Lower lobe of right lung (tissue), 2 donors: ENCODE measurements around the gene PRRG1. TPM values are rescaled to one million over a fixed set of nuclear protein-coding genes. Genes with fewer than 3 reads are reported as not detected.

ENCODE experiments used
- ATAC-seq, 2 donors: fragments of 200-7000 bp; cut with Tn5 transposase; one replicate each; pipeline ENCODE4 v1.9.1; 2020 to 2022; ENCODE audit warnings: mild to moderate bottlenecking in 2 of 2, moderate library complexity in 2 of 2
- DNase-seq: peaks from one replicate; pipeline ENCODE4 v3.0.0-alpha.2; 2020
- H3K27ac ChIP-seq: fragments of 200-600 bp; one replicate; pipeline ENCODE4 v1.8.0; 2022
- H3K27me3 ChIP-seq: fragments of 200-600 bp; one replicate; pipeline ENCODE4 v1.8.0; 2022; ENCODE audit warnings: low read depth
- H3K36me3 ChIP-seq: fragments of 200-600 bp; one replicate; pipeline ENCODE4 v1.8.0; 2022; ENCODE audit warnings: mild to moderate bottlenecking
- H3K4me1 ChIP-seq: fragments of 200-600 bp; one replicate; pipeline ENCODE4 v1.8.0; 2022
- H3K4me3 ChIP-seq: fragments of 200-600 bp; one replicate; pipeline ENCODE4 v1.8.0; 2022; ENCODE audit warnings: mild to moderate bottlenecking
- H3K9me3 ChIP-seq: fragments of 200-600 bp; one replicate; pipeline ENCODE4 v1.8.0; 2022
- intact Hi-C: fragments of 100-400 bp; cut with DNase I; formaldehyde crosslinking; loops from one replicate; pipeline ENCODE4 v1.11.0; 2022
- total RNA-seq: library from RNA; stranded (reverse); fragmentation: NEBNext Ultra II Directional; extraction: Animal tissue kit (Norgen Biotek cat#: 25700); gene quantifications from one replicate; pipeline ENCODE4 v1.2.1, GENCODE V29; 2021
- TF ChIP-seq, protein P1 (sequence below): fragments of 200-600 bp; IDR thresholded peaks from one replicate; pipeline ENCODE4 v1.8.0; 2022; ENCODE audit warnings: antibody characterized with exemption, mild to moderate bottlenecking
- donor health status: DM: no; HTN: yes; CAD: no; lungs with severe emphysema.

The PRRG1 gene
- total RNA-seq, 1 donor from 2014 or later, result 16.2 TPM

- Histone ChIP-seq H3K27ac (no peak overlapping the region), H3K4me1 (no peaks in the 10 kb centered on the region), H3K27me3 (no peaks in the 10 kb centered on the region), H3K36me3 (no peaks in the 10 kb centered on the region), H3K4me3 (no peak overlapping the region), H3K9me3 (no peaks in the 10 kb centered on the region)
- TF ChIP-seq, protein P1, sequence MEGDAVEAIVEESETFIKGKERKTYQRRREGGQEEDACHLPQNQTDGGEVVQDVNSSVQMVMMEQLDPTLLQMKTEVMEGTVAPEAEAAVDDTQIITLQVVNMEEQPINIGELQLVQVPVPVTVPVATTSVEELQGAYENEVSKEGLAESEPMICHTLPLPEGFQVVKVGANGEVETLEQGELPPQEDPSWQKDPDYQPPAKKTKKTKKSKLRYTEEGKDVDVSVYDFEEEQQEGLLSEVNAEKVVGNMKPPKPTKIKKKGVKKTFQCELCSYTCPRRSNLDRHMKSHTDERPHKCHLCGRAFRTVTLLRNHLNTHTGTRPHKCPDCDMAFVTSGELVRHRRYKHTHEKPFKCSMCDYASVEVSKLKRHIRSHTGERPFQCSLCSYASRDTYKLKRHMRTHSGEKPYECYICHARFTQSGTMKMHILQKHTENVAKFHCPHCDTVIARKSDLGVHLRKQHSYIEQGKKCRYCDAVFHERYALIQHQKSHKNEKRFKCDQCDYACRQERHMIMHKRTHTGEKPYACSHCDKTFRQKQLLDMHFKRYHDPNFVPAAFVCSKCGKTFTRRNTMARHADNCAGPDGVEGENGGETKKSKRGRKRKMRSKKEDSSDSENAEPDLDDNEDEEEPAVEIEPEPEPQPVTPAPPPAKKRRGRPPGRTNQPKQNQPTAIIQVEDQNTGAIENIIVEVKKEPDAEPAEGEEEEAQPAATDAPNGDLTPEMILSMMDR, result no peak
- DNase-seq (no peak), ATAC-seq (no peak)
- intact Hi-C loops, result no loop called here
Observed at GRCh38 chrX:37347420-37347819, 1.7 kb upstream of the PRRG1 start.

GRCh38 chrX:37348231-37348970 is 763 bp upstream of the PRRG1 start:
- Histone ChIP-seq H3K27me3 (no peaks in the 10 kb centered on the region), H3K9me3 (no peaks in the 10 kb centered on the region), H3K4me1 (no peaks in the 10 kb centered on the region), H3K36me3 (no peaks in the 10 kb centered on the region), H3K27ac (peak overlapping the region; percentile 49), H3K4me3 (peak overlapping the region; percentile 66)
- TF ChIP-seq, protein P1, result no peak
- ATAC-seq, result peak in 1 of 2 donors; percentile 10
- no peak for DNase-seq
- intact Hi-C loops, result no loop called here

GRCh38 chrX:37348971-37349220 is 268 bp upstream of the PRRG1 start:
- Histone ChIP-seq H3K4me3 (peak overlapping the region; percentile 66), H3K9me3 (no peaks in the 10 kb centered on the region), H3K27me3 (no peaks in the 10 kb centered on the region), H3K27ac (peak overlapping the region; percentile 49), H3K36me3 (no peaks in the 10 kb centered on the region), H3K4me1 (no peaks in the 10 kb centered on the region)
- TF ChIP-seq, protein P1, result no peak
- intact Hi-C loops, result no loop called here
- ATAC-seq, result peak in 1 of 2 donors; percentile 62
- no peak for DNase-seq

DNA sequence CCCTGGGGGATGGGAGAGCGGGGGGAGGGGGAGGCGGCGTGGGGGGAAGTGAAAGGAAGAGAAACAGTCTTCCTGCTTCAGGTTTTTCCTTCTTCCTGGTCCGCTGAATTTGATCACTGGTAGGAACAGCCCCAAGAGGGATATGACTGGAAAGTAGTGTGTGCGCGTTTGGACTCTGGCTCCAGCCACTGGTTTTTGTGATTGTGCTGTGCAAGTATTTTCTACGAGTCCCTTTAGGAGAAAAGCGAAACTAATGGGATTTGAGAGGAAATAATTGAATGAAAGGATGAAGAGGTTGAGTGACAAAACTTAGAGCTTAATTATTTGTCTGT is 836 bp downstream of the PRRG1 start:
- TF ChIP-seq, protein P1, result no peak
- H3K4me1 ChIP-seq, result no peaks in the 10 kb centered on the region
- H3K27me3 ChIP-seq, result no peaks in the 10 kb centered on the region
- H3K27ac ChIP-seq, result peak overlapping the region; percentile 76
- ATAC-seq, result peak in 1 of 2 donors; percentile 44
- no peak for DNase-seq
- H3K9me3 ChIP-seq, result no peaks in the 10 kb centered on the region
- intact Hi-C loops, result no loop called here
- H3K4me3 ChIP-seq, result peak overlapping the region; percentile 66
- no peaks in the 10 kb centered on the region for H3K36me3 ChIP-seq

DNA sequence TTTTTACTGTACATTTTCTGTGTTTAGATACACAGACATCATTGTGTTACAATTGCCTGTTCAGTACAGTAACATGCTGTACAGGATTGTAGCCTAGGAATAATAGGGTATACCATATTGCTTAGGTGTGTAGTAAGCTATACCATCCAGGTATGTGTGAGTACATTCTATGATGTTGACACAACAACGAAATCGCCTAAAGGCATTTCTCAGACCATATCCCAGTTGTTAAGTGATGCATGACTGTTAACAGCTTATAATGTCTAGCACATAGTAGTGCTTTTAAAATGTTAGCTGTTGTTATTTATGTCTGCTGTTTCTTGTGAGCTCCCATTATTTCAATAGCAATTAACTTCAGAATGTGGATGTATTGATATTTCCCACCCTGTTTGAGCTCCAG is 4.5 kb downstream of the PRRG1 start:
- Histone ChIP-seq H3K4me3 (no peak overlapping the region), H3K27ac (no peak overlapping the region), H3K36me3 (no peaks in the 10 kb centered on the region), H3K9me3 (no peaks in the 10 kb centered on the region), H3K4me1 (no peaks in the 10 kb centered on the region), H3K27me3 (no peaks in the 10 kb centered on the region)
- TF ChIP-seq, protein P1, result no peak
- no peak for ATAC-seq
- intact Hi-C loops, result no loop called here
- no peak for DNase-seq
